Body of pancreas (tissue), 4 donors: ENCODE data around the gene KANK4. TPM values are rescaled to one million over a fixed set of nuclear protein-coding genes. Genes with fewer than 3 reads are reported as not detected.

Experiments used
- ATAC-seq: fragments of 150-250 bp; one replicate; pipeline ENCODE4 v1.9.1; 2016
- DNase-seq, 4 donors: peaks; one replicate each; pipeline ENCODE4 v3.0.0-alpha.2; 2019
- H3K27ac ChIP-seq, 4 donors: fragments of 200-600 bp; sonication (generic); 1 replicate in 3 of 4; 2 replicates in 1 of 4; pipeline versions ENCODE4 v1.5.1 to v1.6.1; 2016 to 2019; ENCODE audit warnings: mild to moderate bottlenecking in 1 of 4, mixed read lengths in 1 of 4, moderate library complexity in 1 of 4
- H3K27me3 ChIP-seq, 2 donors: fragments of 200-600 bp; sonication (generic); one replicate each; pipeline ENCODE4 v1.6.0; 2016; ENCODE audit warnings: mild to moderate bottlenecking in 1 of 2
- H3K36me3 ChIP-seq, 2 donors: fragments of 200-600 bp; sonication (generic); replicated peaks in 1 of 2; 2 replicates each; pipeline ENCODE4 v1.5.1; 2016; ENCODE audit warnings: low read depth in 2 of 2; ENCODE audit not compliant: insufficient read depth in 1 of 2
- H3K4me1 ChIP-seq: fragments of 200-600 bp; sonication (generic); one replicate; pipeline ENCODE4 v1.6.0; 2016
- H3K4me3 ChIP-seq, 2 donors: fragments of 200-600 bp; sonication (generic); 1 replicate in 1 of 2; 2 replicates in 1 of 2; pipeline ENCODE4 v1.5.1; 2016 to 2019
- H3K9me3 ChIP-seq, 3 donors: fragments of 200-600 bp; sonication (generic); 1 replicate in 2 of 3; 2 replicates in 1 of 3; pipeline ENCODE4 v1.5.1; 2016
- POLR2A ChIP-seq, 3 donors: fragments of 450-650 bp; IDR thresholded peaks; one replicate each; pipeline ENCODE4 v1.6.1; 2016; ENCODE audit warnings: antibody characterized with exemption in 3 of 3, mild to moderate bottlenecking in 2 of 3
- WGBS, 2 donors: methylation state at CpG; one replicate each; pipeline ENCODE4 v1.1.5; 2017; 5-methylcytosine and 5-hydroxymethylcytosine counted together
- intact Hi-C: fragments of 100-400 bp; cut with DNase I; formaldehyde crosslinking; loops from one replicate; pipeline ENCODE4 v1.15.1; 2023
- total RNA-seq, 2 donors: library from RNA; depleted of rRNA; stranded (reverse); fragments of >200 nt; gene quantifications; one replicate each; pipeline ENCODE4 v1.1.0, GENCODE V29; 2016
- TF ChIP-seq, protein P1 (sequence below), 7 experiments: fragments of 450-650 bp in 4 of 7; fragments of 200-600 bp in 3 of 7; sonication (generic) in 3 of 7; IDR thresholded peaks; one replicate each; pipeline ENCODE4 v1.5.1; 2016 to 2019; ENCODE audit warnings: antibody characterized with exemption in 7 of 7

Gene KANK4
- total RNA-seq, 2 donors from 2014 or later: 9.1 to 23.7 TPM

DNA sequence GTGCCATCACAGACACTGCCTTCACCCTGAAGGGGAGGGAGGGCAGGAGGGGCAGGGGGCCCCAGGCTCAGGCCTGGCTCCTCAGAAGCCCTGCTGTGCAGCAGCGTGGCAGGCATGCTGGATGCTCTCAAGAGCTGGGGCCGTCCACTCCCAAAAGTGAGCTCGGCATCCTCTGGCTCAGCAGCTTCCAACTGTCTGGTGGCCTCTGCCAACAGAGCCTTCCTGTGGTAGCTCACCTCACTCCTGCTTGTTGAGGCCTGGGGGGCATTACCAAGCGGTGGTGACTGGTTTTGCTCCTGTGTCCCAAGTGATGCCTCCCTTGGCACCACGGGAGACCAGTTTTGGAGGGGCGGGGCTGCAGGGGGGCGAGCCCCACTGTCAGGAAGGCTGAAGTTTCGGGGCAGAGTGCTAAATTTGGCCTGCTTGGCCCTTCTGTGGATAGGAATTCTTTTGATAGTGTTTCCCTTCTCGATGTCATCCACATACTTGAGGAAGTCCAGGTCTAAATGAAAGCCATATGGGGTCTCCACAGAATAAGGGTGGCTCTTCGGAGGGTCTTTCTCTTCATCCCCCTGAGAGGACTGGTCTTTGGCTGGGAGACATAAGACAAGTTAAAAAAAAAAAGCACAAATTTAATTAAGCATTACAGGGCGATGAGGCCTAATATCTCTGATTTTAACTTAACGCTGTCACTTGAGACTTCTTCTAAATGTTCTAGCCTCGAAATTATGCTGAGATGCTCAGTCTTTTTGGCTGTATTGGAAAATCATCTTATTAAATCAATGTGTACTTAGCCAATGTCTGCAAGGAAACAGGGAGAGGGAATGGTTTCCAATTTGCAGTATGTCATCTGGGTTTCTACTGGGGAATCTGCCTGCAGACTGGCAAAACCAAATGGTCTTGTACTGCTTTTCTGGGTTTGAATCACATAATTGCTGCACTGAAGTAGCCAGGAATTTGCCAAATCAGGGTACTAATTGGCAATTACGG, 44.4 kb downstream of the KANK4 start:
- ATAC-seq (no peak), DNase-seq (no peak)
- H3K9me3 ChIP-seq: no peaks in the 10 kb centered on the region
- no peaks in the 10 kb centered on the region for H3K27me3 ChIP-seq
- no peaks in the 10 kb centered on the region for H3K4me1 ChIP-seq
- intact Hi-C loops: no loop called here
- no peak overlapping the region for H3K4me3 ChIP-seq
- no peak overlapping the region for H3K27ac ChIP-seq
- peaks cover 0 to 2% of the 10 kb centered on the region in 2 donors for H3K36me3 ChIP-seq
- WGBS, 2 donors: 86 to 89% methylated on average over 11 to 14 of the region's 14 CpGs
- TF ChIP-seq, protein P1, sequence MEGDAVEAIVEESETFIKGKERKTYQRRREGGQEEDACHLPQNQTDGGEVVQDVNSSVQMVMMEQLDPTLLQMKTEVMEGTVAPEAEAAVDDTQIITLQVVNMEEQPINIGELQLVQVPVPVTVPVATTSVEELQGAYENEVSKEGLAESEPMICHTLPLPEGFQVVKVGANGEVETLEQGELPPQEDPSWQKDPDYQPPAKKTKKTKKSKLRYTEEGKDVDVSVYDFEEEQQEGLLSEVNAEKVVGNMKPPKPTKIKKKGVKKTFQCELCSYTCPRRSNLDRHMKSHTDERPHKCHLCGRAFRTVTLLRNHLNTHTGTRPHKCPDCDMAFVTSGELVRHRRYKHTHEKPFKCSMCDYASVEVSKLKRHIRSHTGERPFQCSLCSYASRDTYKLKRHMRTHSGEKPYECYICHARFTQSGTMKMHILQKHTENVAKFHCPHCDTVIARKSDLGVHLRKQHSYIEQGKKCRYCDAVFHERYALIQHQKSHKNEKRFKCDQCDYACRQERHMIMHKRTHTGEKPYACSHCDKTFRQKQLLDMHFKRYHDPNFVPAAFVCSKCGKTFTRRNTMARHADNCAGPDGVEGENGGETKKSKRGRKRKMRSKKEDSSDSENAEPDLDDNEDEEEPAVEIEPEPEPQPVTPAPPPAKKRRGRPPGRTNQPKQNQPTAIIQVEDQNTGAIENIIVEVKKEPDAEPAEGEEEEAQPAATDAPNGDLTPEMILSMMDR (IDR thresholded peaks at IDR 0.05): no peak
- TF ChIP-seq POLR2A (IDR thresholded peaks at IDR 0.05): no peak

DNA sequence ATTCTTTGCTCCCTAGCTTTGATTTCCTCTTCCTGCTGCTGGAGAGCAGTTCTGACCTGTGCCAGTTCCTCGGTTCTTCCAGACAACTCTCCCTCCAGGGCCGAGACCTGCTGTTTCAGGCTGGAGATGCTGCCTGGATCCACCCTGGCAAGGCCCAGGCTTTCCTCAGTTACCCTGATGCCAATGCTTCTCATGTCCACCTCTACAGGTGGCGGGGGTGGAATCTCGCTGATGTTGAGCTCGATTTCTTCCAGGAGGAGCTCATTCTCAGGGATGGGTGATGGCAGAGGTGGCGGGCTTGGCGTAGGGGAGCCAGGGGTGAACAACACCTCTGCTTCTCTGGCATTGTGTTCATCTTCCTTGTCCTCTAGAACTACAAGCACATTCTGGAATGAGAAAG, 45.3 kb downstream of the KANK4 start:
- H3K4me3 ChIP-seq: no peak overlapping the region
- TF ChIP-seq, protein P1 (IDR thresholded peaks at IDR 0.05): no peak
- no peak for TF ChIP-seq POLR2A (IDR thresholded peaks at IDR 0.05)
- no peaks in the 10 kb centered on the region for H3K27me3 ChIP-seq
- H3K36me3 ChIP-seq: peaks cover 0 to 2% of the 10 kb centered on the region in 2 donors
- ATAC-seq (no peak), DNase-seq (no peak)
- H3K4me1 ChIP-seq: no peaks in the 10 kb centered on the region
- no peak overlapping the region for H3K27ac ChIP-seq
- WGBS, 2 donors: 97 to 98% methylated on average over 7 of the region's 7 CpGs
- H3K9me3 ChIP-seq: no peaks in the 10 kb centered on the region
- intact Hi-C loops: no loop called here

DNA sequence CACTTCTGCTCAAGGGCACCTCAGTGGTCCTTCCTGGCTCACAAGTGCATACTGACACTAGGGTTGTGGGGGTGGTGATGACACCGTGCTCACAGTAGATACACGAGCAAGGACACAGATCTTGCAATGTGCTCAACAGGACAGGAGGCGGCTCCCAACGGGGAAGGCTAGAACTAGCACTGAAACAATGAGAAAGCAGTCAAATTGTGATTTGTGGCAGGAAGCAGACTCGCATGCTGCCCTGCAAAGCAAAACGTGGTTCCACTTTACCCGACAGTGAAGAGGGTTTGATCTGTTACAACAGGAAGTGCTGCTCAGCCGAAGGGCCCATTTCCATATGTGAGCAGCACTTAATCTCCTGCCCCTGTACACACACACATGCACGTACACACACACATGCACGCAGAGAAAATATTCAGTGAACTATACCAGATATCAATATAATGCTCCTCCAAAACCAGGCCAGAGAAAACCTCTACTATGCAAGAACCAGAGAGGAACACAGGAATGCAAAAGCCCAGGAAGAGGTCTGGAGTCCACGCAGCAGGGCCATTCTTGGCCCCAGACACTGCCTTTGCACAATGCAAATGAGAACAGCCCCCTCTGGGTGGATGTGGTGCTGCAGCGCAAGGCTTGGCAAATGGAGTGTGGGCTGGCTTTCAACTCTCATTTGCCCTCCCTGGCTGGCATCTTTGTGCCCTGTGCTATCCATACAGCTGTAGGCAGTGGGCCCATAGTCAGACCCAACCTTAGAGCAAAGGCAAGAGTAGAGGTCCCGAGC, 47.1 kb downstream of the KANK4 start:
- DNase-seq (no peak), ATAC-seq (no peak)
- Histone ChIP-seq H3K9me3 (no peaks in the 10 kb centered on the region), H3K27me3 (no peaks in the 10 kb centered on the region), H3K4me3 (no peak overlapping the region), H3K36me3 (peaks cover 0 to 2% of the 10 kb centered on the region in 2 donors), H3K27ac (no peak overlapping the region), H3K4me1 (peaks cover 16% of the 10 kb centered on the region)
- 74 to 81% methylated on average over 12 to 13 of the region's 13 CpGs for WGBS, 2 donors
- intact Hi-C loops: no loop called here
- no peak for TF ChIP-seq POLR2A (IDR thresholded peaks at IDR 0.05)
- TF ChIP-seq, protein P1 (IDR thresholded peaks at IDR 0.05): no peak

DNA sequence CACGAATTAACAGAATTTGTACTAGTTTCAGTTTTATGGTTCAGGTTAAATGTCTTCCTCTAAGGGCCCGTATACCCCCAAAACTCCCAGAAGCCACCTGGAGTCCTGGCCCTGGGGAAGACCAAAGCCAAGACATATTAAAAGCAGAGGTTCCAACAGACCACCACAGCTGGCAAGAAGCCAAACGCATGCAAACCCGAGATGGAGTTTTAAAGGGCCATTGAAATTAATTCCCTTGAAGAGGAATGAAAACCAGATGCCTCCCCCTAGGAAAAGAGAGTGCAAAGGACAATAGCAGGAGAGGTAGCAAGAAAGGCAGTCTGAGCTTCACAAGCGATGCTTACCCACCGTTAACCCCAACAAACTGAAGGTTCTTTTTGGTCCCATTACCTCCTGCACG, 48.1 kb downstream of the KANK4 start:
- Histone ChIP-seq H3K27me3 (no peaks in the 10 kb centered on the region), H3K4me1 (peaks cover 16% of the 10 kb centered on the region), H3K9me3 (no peaks in the 10 kb centered on the region), H3K27ac (no peak overlapping the region), H3K36me3 (peaks cover 0 to 2% of the 10 kb centered on the region in 2 donors), H3K4me3 (no peak overlapping the region)
- intact Hi-C loops: no loop called here
- ATAC-seq (no peak), DNase-seq (no peak)
- WGBS, 2 donors: 62 to 71% methylated on average over 7 of the region's 7 CpGs
- TF ChIP-seq POLR2A (IDR thresholded peaks at IDR 0.05): no peak
- TF ChIP-seq, protein P1 (IDR thresholded peaks at IDR 0.05): no peak
